GM19438 (cell line): ENCODE data around the gene SRR.

ENCODE experiments used
- ATAC-seq: cut with Tn5 transposase; IDR thresholded peaks from one replicate; pipeline ENCODE4 v1.9.1; 2021; ENCODE audit warnings: low read depth; ENCODE audit not compliant: unreplicated experiment

The SRR gene

GRCh38 chr17:2369039-2369438 lies 65.3 kb downstream of the SRR start:
- ATAC-seq = no peak

GRCh38 chr17:2369551-2370210 lies 65.9 kb downstream of the SRR start:
- no peak for ATAC-seq

GRCh38 chr17:2370211-2370589 lies 66.5 kb downstream of the SRR start:
- ATAC-seq = no peak

- ATAC-seq = no peak
Measured at GRCh38 chr17:2371183-2372130, 67.7 kb downstream of the SRR start.

- no peak for ATAC-seq
Measured at GRCh38 chr17:2372180-2372579, 68.4 kb downstream of the SRR start.

GRCh38 chr17:2372681-2373080 lies 68.9 kb downstream of the SRR start:
- ATAC-seq = no peak

- no peak for ATAC-seq
Measured at GRCh38 chr17:2373179-2373578, 69.4 kb downstream of the SRR start.
